ES-I3 (cell line): ENCODE measurements around the gene RBM23.
A peak's percentile ranks its signal among the peaks of the same experiment; 100 is the strongest.
"Not testable (repeated sequence)": the region's sequence is repeated elsewhere in the genome, so short reads cannot be mapped to it uniquely, and the experiment has no call there.

Experiments
- H3K36me3 ChIP-seq: 2 replicates; pipeline ENCODE4 v1.6.1; 2013; ENCODE audit warnings: mild to moderate bottlenecking, low read length, control low read depth, moderate library complexity; ENCODE audit not compliant: insufficient read depth
- H3K4me1 ChIP-seq: 2 replicates; pipeline ENCODE4 v1.6.1; 2013; ENCODE audit warnings: mild to moderate bottlenecking, control low read depth, low read length; ENCODE audit not compliant: insufficient read depth
- H3K9ac ChIP-seq: 2 replicates; pipeline ENCODE4 v1.6.1; 2013; ENCODE audit warnings: low read depth, mild to moderate bottlenecking, low read length, moderate library complexity
- H3K9me3 ChIP-seq: 2 replicates; pipeline ENCODE4 v1.6.1; 2013; ENCODE audit warnings: mild to moderate bottlenecking, low read length, moderate library complexity; ENCODE audit not compliant: control insufficient read depth, insufficient read depth

RBM23 gene

DNA sequence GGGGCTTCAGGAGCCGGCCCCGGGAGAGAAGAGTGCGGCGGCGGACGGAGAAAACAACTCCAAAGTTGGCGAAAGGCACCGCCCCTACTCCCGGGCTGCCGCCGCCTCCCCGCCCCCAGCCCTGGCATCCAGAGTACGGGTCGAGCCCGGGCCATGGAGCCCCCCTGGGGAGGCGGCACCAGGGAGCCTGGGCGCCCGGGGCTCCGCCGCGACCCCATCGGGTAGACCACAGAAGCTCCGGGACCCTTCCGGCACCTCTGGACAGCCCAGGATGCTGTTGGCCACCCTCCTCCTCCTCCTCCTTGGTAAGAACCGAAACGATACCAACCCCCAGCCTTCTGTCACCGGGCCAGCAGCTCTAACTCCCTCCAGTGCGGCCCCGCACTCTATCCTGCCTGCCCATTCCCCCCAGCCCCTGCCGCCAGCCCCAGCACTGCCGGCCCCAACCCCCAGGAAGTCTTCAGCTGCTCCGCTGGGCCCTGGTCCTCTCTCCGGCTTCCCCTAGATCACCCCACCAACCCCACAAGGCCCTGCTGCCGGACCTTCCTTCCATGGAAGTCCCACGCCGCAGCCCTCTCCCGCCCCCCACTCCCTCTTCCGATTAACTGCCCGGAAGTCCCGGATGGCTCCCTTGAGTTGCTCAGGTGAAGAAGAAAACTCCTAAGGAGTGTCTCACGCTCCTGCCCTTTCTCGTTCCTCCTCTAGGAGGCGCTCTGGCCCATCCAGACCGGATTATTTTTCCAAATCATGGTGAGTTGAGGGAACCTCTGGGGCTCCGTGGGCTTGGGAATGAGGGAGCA is 46.7 kb downstream of the RBM23 start:
- H3K36me3 ChIP-seq = no peaks in the 10 kb centered on the region; the same call in 1 of the 2 replicates
- H3K9me3 ChIP-seq = no peaks in the 10 kb centered on the region
- H3K9ac ChIP-seq = peak overlapping the region; percentile 81
- no peaks in the 10 kb centered on the region for H3K4me1 ChIP-seq

GRCh38 chr14:22871224-22872032 is 47.5 kb downstream of the RBM23 start, which contains the start of gene LRP10:
Gene LRP10, plus strand, starts transcription at chr14:22871740. Its CDS starts 564 bp downstream, at chr14:22872304.
- Histone ChIP-seq H3K9ac (peak within 1 kb of the TSS; percentile 81), H3K36me3 (no peaks in the 10 kb centered on the region; the same call in 1 of the 2 replicates), H3K4me1 (no peaks in the 10 kb centered on the region), H3K9me3 (no peaks in the 10 kb centered on the region)

- Histone ChIP-seq H3K36me3 (no peaks in the 10 kb centered on the region; the same call in 1 of the 2 replicates), H3K4me1 (no peaks in the 10 kb centered on the region), H3K9ac (peak overlapping the region; percentile 81), H3K9me3 (no peaks in the 10 kb centered on the region)
Observed at GRCh38 chr14:22870811-22871223, 48.1 kb downstream of the RBM23 start.

DNA sequence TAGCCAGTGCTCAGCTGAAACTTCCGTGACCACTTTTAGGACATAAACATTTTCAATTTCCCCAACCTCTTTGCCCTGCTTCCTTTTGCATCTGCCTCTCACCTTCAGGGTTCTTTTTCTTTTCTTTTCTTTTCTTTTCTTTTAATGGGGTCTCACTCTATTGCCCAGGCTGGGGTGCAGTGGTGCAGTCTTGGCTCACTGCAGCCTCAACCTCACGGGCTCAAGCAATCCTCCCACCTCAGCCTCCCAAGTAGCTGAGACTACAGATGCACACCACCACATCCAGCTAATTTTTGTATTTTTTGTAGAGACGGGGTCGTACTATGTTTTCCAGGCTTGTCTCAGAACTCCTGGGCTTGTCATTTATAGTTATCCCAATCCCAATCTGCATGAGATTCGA is 52.1 kb downstream of the RBM23 start:
- no peaks in the 10 kb centered on the region for H3K9me3 ChIP-seq
- no peaks in the 10 kb centered on the region; the same call in 1 of the 2 replicates for H3K4me1 ChIP-seq
- no peaks in the 10 kb centered on the region for H3K36me3 ChIP-seq
- H3K9ac ChIP-seq = no peak overlapping the region

DNA sequence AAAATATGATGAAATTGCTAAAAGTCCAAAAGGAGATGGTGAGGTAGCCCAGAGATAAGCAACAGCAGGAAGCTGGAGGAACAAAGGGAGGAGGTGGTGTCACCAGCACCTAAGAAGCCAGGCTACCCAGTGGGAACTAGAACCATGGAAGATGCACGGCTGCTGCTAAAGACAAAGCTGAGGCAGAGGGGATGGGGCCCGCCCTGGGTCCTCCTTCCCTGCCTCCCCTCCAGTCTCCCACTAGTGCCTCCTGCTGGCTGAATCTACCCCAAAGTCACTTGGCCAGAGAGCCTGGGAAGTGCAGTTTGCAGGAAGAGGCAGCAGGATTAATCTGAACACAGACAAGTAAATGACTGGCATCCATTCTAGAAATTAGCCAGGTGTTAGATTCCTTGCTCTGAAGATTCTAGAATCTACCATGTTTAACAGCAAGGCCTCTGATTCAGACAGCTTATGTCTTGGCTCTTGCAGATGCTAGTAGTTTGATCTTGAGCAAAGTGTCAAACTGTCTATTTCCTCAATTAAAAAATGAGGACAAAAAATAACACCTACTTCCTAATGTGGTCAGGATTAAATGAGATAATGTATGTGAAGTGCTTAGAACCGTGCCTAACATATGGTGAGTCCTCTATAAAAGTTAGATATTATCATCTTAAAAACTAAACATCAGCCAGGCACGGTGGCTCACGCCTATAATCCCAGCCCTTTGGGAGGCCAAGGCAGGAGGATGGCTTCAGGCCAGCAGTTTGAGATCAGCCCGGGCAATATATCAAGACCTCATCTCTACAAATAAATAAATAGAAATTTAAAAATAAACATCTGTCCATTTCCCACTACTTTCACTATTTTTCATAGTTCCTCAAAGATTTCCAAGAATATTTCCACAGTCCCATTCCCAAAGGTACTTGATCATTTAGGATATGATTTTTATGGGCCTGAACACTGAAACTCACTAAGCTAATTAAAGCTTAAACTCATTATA is 53.2 kb downstream of the RBM23 start:
- Histone ChIP-seq H3K9me3 (no peaks in the 10 kb centered on the region), H3K9ac (no peak overlapping the region), H3K36me3 (no peaks in the 10 kb centered on the region)

GRCh38 chr14:22864979-22865378 is 54.0 kb downstream of the RBM23 start:
- Histone ChIP-seq H3K9me3 (no peaks in the 10 kb centered on the region), H3K4me1 (no peaks in the 10 kb centered on the region; the same call in 1 of the 2 replicates), H3K9ac (no peak overlapping the region), H3K36me3 (no peaks in the 10 kb centered on the region)

More for the DNA sequence above, 53.2 kb downstream of the RBM23 start:
- H3K4me1 ChIP-seq = no peaks in the 10 kb centered on the region; the same call in 1 of the 2 replicates

- no peak overlapping the region for H3K9ac ChIP-seq
- H3K36me3 ChIP-seq = no peaks in the 10 kb centered on the region
- no peaks in the 10 kb centered on the region for H3K9me3 ChIP-seq
- no peaks in the 10 kb centered on the region; the same call in 1 of the 2 replicates for H3K4me1 ChIP-seq
Observed at GRCh38 chr14:22861651-22862050, 57.3 kb downstream of the RBM23 start.

- H3K4me1 ChIP-seq, H3K9ac ChIP-seq, H3K9me3 ChIP-seq, H3K36me3 ChIP-seq: not testable (repeated sequence)
Observed at GRCh38 chr14:22860377-22860776, 58.6 kb downstream of the RBM23 start.

- H3K9ac ChIP-seq = no peak overlapping the region
- peaks cover 6% of the 10 kb centered on the region; the same call in 1 of the 2 replicates for H3K4me1 ChIP-seq
- no peaks in the 10 kb centered on the region for H3K36me3 ChIP-seq
- no peaks in the 10 kb centered on the region for H3K9me3 ChIP-seq
Observed at GRCh38 chr14:22856428-22856827, 62.5 kb downstream of the RBM23 start.

DNA sequence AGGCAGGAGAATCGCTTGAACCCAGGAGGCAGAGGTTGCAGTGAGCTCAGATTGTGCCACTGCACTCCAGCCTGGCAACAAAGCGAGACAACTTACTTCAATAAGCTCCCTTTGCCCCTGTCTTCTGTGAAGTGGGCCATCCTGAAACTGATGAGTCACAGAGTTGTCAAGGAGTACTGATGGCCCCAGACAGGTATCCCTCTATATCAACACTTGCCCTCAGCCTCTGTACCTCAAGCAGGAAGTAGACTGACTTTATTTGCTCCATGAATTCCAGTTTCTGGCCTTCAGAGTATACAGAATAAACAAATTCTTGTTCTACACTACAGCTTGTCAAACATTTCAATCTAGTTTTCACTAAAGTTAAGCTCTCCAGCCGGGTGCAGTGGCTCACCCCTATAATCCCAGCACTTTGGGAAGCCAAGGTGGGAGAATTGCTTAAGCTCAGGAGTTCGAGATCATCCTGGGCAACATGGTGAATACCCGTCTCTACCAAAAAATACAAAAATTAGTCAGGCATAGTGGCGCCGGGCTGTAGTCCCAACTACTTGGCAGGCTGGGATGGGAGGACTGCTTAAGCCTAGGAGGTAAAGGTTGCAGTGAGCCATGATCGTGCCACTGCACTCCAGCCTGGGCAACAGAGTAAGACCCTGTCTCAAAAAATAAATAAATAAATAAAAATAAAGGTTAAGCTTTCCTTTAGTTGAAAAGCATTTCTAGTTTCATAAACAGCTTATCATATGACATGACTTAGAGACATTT is 63.8 kb downstream of the RBM23 start:
- Histone ChIP-seq H3K36me3 (no peaks in the 10 kb centered on the region), H3K4me1 (peaks cover 6% of the 10 kb centered on the region; the same call in 1 of the 2 replicates), H3K9me3 (no peaks in the 10 kb centered on the region), H3K9ac (no peak overlapping the region)

DNA sequence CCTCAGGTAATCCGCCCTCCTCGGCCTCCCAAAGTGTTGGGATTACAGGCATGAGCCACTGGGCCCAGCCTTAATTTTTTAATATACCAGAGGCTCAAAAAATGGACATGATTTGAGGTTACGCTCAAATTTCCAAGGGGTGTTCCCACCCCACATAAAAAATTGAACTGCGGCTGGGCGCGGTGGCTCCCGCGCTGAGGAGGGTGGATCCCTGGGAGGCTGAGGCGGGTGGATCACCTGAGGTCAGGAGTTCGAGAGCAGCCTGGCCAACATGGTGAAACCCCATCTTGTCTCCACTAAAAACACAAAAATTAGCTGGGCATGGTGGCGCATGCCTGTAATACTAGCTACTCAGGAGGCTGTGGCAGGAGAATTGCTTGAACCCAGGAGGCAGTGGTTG is 64.7 kb downstream of the RBM23 start:
- H3K4me1 ChIP-seq, H3K9ac ChIP-seq, H3K9me3 ChIP-seq, H3K36me3 ChIP-seq: not testable (repeated sequence)

- Histone ChIP-seq H3K4me1 (peaks cover 19% of the 10 kb centered on the region), H3K36me3 (no peaks in the 10 kb centered on the region), H3K9ac (peak overlapping the region; percentile 56), H3K9me3 (no peaks in the 10 kb centered on the region)
Observed at GRCh38 chr14:22852940-22853767, 65.8 kb downstream of the RBM23 start.

- H3K4me1 ChIP-seq = peaks cover 23% of the 10 kb centered on the region
- no peaks in the 10 kb centered on the region for H3K9me3 ChIP-seq
- H3K36me3 ChIP-seq = no peaks in the 10 kb centered on the region
- H3K9ac ChIP-seq = no peak overlapping the region
Observed at GRCh38 chr14:22852599-22852939, 66.4 kb downstream of the RBM23 start.
